GM23338 (cell line): ENCODE results near the gene PRR19. TPM values are rescaled to one million over a fixed set of nuclear protein-coding genes. Genes with fewer than 3 reads are reported as not detected.

Experiments
- ATAC-seq: fragments of 200-7000 bp; cut with Tn5 transposase; 3 replicates; pipeline ENCODE4 v1.9.1; 2020
- DNase-seq: peaks from one replicate; pipeline ENCODE4 v3.0.0-alpha.2; 2015; ENCODE audit warnings: low spot score
- H2AFZ ChIP-seq: fragments of 200-600 bp; sonication (generic); 2 replicates; pipeline ENCODE4 v1.8.0; 2016; ENCODE audit warnings: antibody characterized with exemption, mild to moderate bottlenecking, moderate library complexity
- H3F3A ChIP-seq: fragments of 200-600 bp; sonication (generic); replicated peaks from 2 replicates; pipeline ENCODE4 v1.8.0; 2017; ENCODE audit warnings: antibody characterized with exemption, mixed run types, low read depth
- H3K27ac ChIP-seq: fragments of 200-600 bp; sonication (generic); 2 replicates; pipeline ENCODE4 v1.6.1; 2016; ENCODE audit warnings: low read depth
- H3K27me3 ChIP-seq: fragments of 200-600 bp; sonication (generic); 2 replicates; pipeline ENCODE4 v1.8.0; 2016; ENCODE audit warnings: mild to moderate bottlenecking, mixed run types, moderate library complexity; ENCODE audit not compliant: insufficient read depth
- H3K36me3 ChIP-seq: fragments of 200-600 bp; sonication (generic); 2 replicates; pipeline ENCODE4 v1.8.0; 2016; ENCODE audit warnings: mild to moderate bottlenecking; ENCODE audit not compliant: insufficient read depth
- H3K4me1 ChIP-seq: fragments of 200-600 bp; sonication (generic); 2 replicates; pipeline ENCODE4 v1.8.0; 2016; ENCODE audit warnings: mild to moderate bottlenecking, moderate library complexity; ENCODE audit not compliant: insufficient read depth
- H3K4me2 ChIP-seq: fragments of 200-600 bp; sonication (generic); 2 replicates; pipeline ENCODE4 v1.7.1; 2017; ENCODE audit warnings: mixed run types
- H3K4me3 ChIP-seq: fragments of 200-600 bp; sonication (generic); 2 replicates; pipeline ENCODE4 v1.6.1; 2016; ENCODE audit warnings: mixed run types
- H3K79me2 ChIP-seq: fragments of 200-600 bp; sonication (generic); replicated peaks from 2 replicates; pipeline ENCODE4 v1.8.0; 2017; ENCODE audit warnings: mild to moderate bottlenecking; ENCODE audit not compliant: insufficient read depth
- H3K9me2 ChIP-seq: fragments of 200-600 bp; sonication (generic); 2 replicates; pipeline ENCODE4 v1.8.0; 2017; ENCODE audit not compliant: insufficient read depth
- H4K20me1 ChIP-seq: fragments of 200-600 bp; sonication (generic); replicated peaks from 2 replicates; pipeline ENCODE4 v1.8.0; 2017; ENCODE audit warnings: mild to moderate bottlenecking; ENCODE audit not compliant: insufficient read depth
- H3K27ac Mint-ChIP-seq: 2 replicates; pipeline ENCODE4 v1.8.0; 2020; ENCODE audit warnings: inconsistent platforms, mild to moderate bottlenecking, moderate library complexity, mixed read lengths
- H3K27me3 Mint-ChIP-seq: 3 replicates; pipeline ENCODE4 v1.8.0; 2022; ENCODE audit warnings: low read depth, mild to moderate bottlenecking, moderate library complexity, mixed read lengths, inconsistent platforms; ENCODE audit not compliant: insufficient read depth, poor library complexity
- H3K36me3 Mint-ChIP-seq: 3 replicates; pipeline ENCODE4 v1.8.0; 2021; ENCODE audit warnings: low read depth, mild to moderate bottlenecking, inconsistent platforms, moderate library complexity, mixed read lengths
- H3K4me1 Mint-ChIP-seq: 3 replicates; pipeline ENCODE4 v1.8.0; 2020; ENCODE audit warnings: mild to moderate bottlenecking, inconsistent platforms, mixed read lengths
- H3K4me3 Mint-ChIP-seq: 3 replicates; pipeline ENCODE4 v1.8.0; 2021; ENCODE audit warnings: moderate library complexity, mild to moderate bottlenecking, inconsistent platforms, mixed read lengths
- H3K9me3 Mint-ChIP-seq: 3 replicates; pipeline ENCODE4 v1.8.0; 2020; ENCODE audit warnings: moderate library complexity, mild to moderate bottlenecking, inconsistent platforms, mixed read lengths
- CREB1 ChIP-seq: fragments of 250-450 bp; sonication (Bioruptor Pico); IDR thresholded peaks from 2 replicates; pipeline ENCODE4 v1.5.0; 2020; ENCODE audit warnings: low read depth, mild to moderate bottlenecking, moderate library complexity
- CTCF ChIP-seq, 2 experiments: fragments of 200-600 bp in 1 of 2; sonication (generic) in 1 of 2; conservative IDR thresholded peaks; 2 replicates each; pipeline versions ENCODE4 v1.5.1 to v1.6.1; 2016 to 2017; ENCODE audit warnings: antibody characterized with exemption in 2 of 2, low read depth in 2 of 2, mild to moderate bottlenecking in 2 of 2, moderate library complexity in 1 of 2
- ETS1 ChIP-seq: IDR thresholded peaks from 2 replicates; pipeline ENCODE4 v1.6.1; 2016; ENCODE audit warnings: antibody characterized with exemption
- NANOG ChIP-seq: IDR thresholded peaks from 2 replicates; pipeline ENCODE4 v1.6.1; 2016; ENCODE audit warnings: antibody characterized with exemption, borderline replicate concordance
- POLR2AphosphoS5 ChIP-seq: IDR thresholded peaks from 2 replicates; pipeline ENCODE4 v1.6.1; 2016; ENCODE audit warnings: antibody characterized with exemption, low read depth
- REST ChIP-seq: IDR thresholded peaks from one replicate; pipeline ENCODE4 v1.6.1; 2018; ENCODE audit warnings: antibody characterized with exemption; ENCODE audit not compliant: unreplicated experiment
- STAT1 ChIP-seq: IDR thresholded peaks from one replicate; pipeline ENCODE4 v1.6.1; 2016; ENCODE audit warnings: antibody characterized with exemption; ENCODE audit not compliant: unreplicated experiment
- ZNF114 ChIP-seq: fragments of 250-450 bp; sonication (Bioruptor Pico); IDR thresholded peaks from 2 replicates; pipeline ENCODE4 v1.5.0; 2020; ENCODE audit warnings: mild to moderate bottlenecking, moderate library complexity
- ZNF331 ChIP-seq: fragments of 250-450 bp; sonication (Bioruptor Pico); IDR thresholded peaks from 2 replicates; pipeline ENCODE4 v1.5.0; 2020; ENCODE audit warnings: low read depth, mild to moderate bottlenecking, moderate library complexity
- ZNF462 ChIP-seq: fragments of 250-450 bp; sonication (Bioruptor Pico); IDR thresholded peaks from 2 replicates; pipeline ENCODE4 v1.5.0; 2020; ENCODE audit warnings: mild to moderate bottlenecking, moderate library complexity
- polyA plus RNA-seq: library from polyadenylated mRNA; unstranded; fragments of >200 nt; fragmentation: Nextera tagmentation; extraction: Ambion mirVana; gene quantifications from 2 replicates; pipeline ENCODE4 v1.2.1, GENCODE V29; 2016
- total RNA-seq: library from RNA; depleted of rRNA; stranded (reverse); fragments of >200 nt; shearing (Covaris generic); gene quantifications from 2 replicates; pipeline ENCODE4 v1.2.3, GENCODE V29; 2014

PRR19 gene
- total and polyA plus RNA-seq, 2 experiments from 2014 or later = 3.6 to 4.1 TPM

- H3K4me1 Mint-ChIP-seq = peaks cover 20% of the 10 kb centered on the region; the same call in 2 of the 3 replicates
- H3K9me3 Mint-ChIP-seq = no peaks in the 10 kb centered on the region
- Histone ChIP-seq H2AFZ (no peak overlapping the region), H3K4me2 (no peak overlapping the region), H3K4me1 (no peaks in the 10 kb centered on the region; the same call in 1 of the 2 replicates), H3F3A (no peaks in the 10 kb centered on the region), H3K36me3 (no peaks in the 10 kb centered on the region), H3K79me2 (peaks cover 19% of the 10 kb centered on the region), H4K20me1 (peaks cover 6% of the 10 kb centered on the region), H3K4me3 (no peak overlapping the region), H3K27me3 (no peaks in the 10 kb centered on the region), H3K27ac (no peak overlapping the region), H3K9me2 (no peaks in the 10 kb centered on the region)
- no peak overlapping the region for H3K27ac Mint-ChIP-seq
- H3K36me3 Mint-ChIP-seq = no peaks in the 10 kb centered on the region
- ATAC-seq = no peak
- H3K27me3 Mint-ChIP-seq = peaks cover 5% of the 10 kb centered on the region
- no peak overlapping the region for H3K4me3 Mint-ChIP-seq
- TF ChIP-seq CREB1 (CRISPR knock-in tag) = no peak
- TF ChIP-seq POLR2AphosphoS5 = no peak
- no peak for DNase-seq
Measured at GRCh38 chr19:42332059-42332458, 30.1 kb downstream of the PRR19 start.

GRCh38 chr19:42333018-42333417 lies 31.1 kb downstream of the PRR19 start:
- Histone ChIP-seq H3K4me3 (no peak overlapping the region), H2AFZ (no peak overlapping the region), H3K9me2 (no peaks in the 10 kb centered on the region), H4K20me1 (peaks cover 6% of the 10 kb centered on the region), H3K79me2 (0 out of 2 replicates have a peak, but pooled peaks cover 12% of the 10 kb centered on the region), H3K27ac (no peak overlapping the region), H3K4me1 (no peaks in the 10 kb centered on the region; the same call in 1 of the 2 replicates), H3K4me2 (no peak overlapping the region), H3F3A (no peaks in the 10 kb centered on the region), H3K36me3 (no peaks in the 10 kb centered on the region), H3K27me3 (no peaks in the 10 kb centered on the region)
- DNase-seq (no peak), ATAC-seq (no peak)
- Mint-ChIP-seq H3K4me1 (peaks cover 17% of the 10 kb centered on the region; the same call in 2 of the 3 replicates), H3K27ac (no peak overlapping the region), H3K27me3 (peaks cover 5% of the 10 kb centered on the region), H3K9me3 (no peaks in the 10 kb centered on the region), H3K36me3 (no peaks in the 10 kb centered on the region), H3K4me3 (no peak overlapping the region)
- no peak for TF ChIP-seq ZNF114
- TF ChIP-seq REST = no peak
- no peak for TF ChIP-seq NANOG
- no peak for TF ChIP-seq CTCF (conservative IDR thresholded peaks at IDR 0.05; ENCODE audit: low read depth in 2 of 2)
- TF ChIP-seq STAT1 = no peak
- no peak for TF ChIP-seq ZNF331 (CRISPR knock-in tag)
- no peak for TF ChIP-seq ETS1
- TF ChIP-seq ZNF462 (CRISPR knock-in tag) = no peak
